CD4-positive, alpha-beta T cell (primary cell): Measurements from ENCODE around the gene PTPRT. TPM values are rescaled to one million over a fixed set of nuclear protein-coding genes. Genes with fewer than 3 reads are reported as not detected.

Experiments used
- ATAC-seq: fragments of 200-7000 bp; cut with Tn5 transposase; one replicate; pipeline ENCODE4 v1.10.0; 2022; ENCODE audit warnings: mild to moderate bottlenecking; ENCODE audit not compliant: poor library complexity
- CTCF ChIA-PET: fragments of 350-600 bp; sonication (Branson Sonifier 250); formaldehyde crosslinking; loops from one replicate; lab custom pipeline; 2021; ENCODE audit warnings: antibody characterized with exemption, inconsistent platforms; lab: Charles Lee
- POLR2A ChIA-PET: fragments of 350-600 bp; sonication (Branson Sonifier 250); formaldehyde crosslinking; loops from one replicate; lab custom pipeline; 2021; ENCODE audit warnings: antibody characterized with exemption, inconsistent platforms; lab: Charles Lee
- DNase-seq, 14 experiments: peaks; one replicate each; pipeline ENCODE4 v3.0.0-alpha.2; 2013 to 2020; ENCODE audit warnings: mixed read lengths in 2 of 14
- H3K27ac ChIP-seq, 2 donors: one replicate each; pipeline versions ENCODE4 v1.5.1 to v1.7.0; 2013; ENCODE audit warnings: low read length in 2 of 2, low read depth in 1 of 2, mild to moderate bottlenecking in 1 of 2
- H3K27me3 ChIP-seq, 2 experiments: 1 replicate in 1 of 2; 2 replicates in 1 of 2; pipeline versions ENCODE4 v1.6.1 to v1.7.0; 2013; ENCODE audit warnings: low read length in 2 of 2, control low read depth in 1 of 2, mild to moderate bottlenecking in 1 of 2, moderate library complexity in 1 of 2; ENCODE audit not compliant: insufficient read depth in 2 of 2, control insufficient read depth in 1 of 2
- H3K36me3 ChIP-seq: one replicate; pipeline ENCODE4 v1.6.1; 2013; ENCODE audit warnings: low read length, control low read depth; ENCODE audit not compliant: insufficient read depth
- H3K4me1 ChIP-seq: one replicate; pipeline ENCODE4 v1.6.1; 2013; ENCODE audit warnings: low read length, control low read depth; ENCODE audit not compliant: insufficient read depth
- H3K4me3 ChIP-seq: one replicate; pipeline ENCODE4 v1.5.1; 2013; ENCODE audit warnings: mild to moderate bottlenecking, low read length, moderate library complexity
- H3K9me3 ChIP-seq, 2 experiments: 1 replicate in 1 of 2; 2 replicates in 1 of 2; pipeline versions ENCODE4 v1.6.1 to v1.7.0; 2013; ENCODE audit warnings: low read length in 2 of 2, mild to moderate bottlenecking in 2 of 2, control low read depth in 1 of 2, moderate library complexity in 1 of 2; ENCODE audit not compliant: control insufficient read depth in 1 of 2, insufficient read depth in 1 of 2
- H3K27ac Mint-ChIP-seq: one replicate; pipeline ENCODE4 v1.8.0; 2020; ENCODE audit warnings: mixed read lengths
- H3K27me3 Mint-ChIP-seq: one replicate; pipeline ENCODE4 v1.8.0; 2021; ENCODE audit warnings: mixed read lengths
- H3K36me3 Mint-ChIP-seq: one replicate; pipeline ENCODE4 v1.8.0; 2021; ENCODE audit warnings: low read depth, mixed read lengths
- H3K4me1 Mint-ChIP-seq: one replicate; pipeline ENCODE4 v1.8.0; 2021; ENCODE audit warnings: low read depth, mixed read lengths
- H3K4me3 Mint-ChIP-seq: one replicate; pipeline ENCODE4 v1.8.0; 2020; ENCODE audit warnings: mild to moderate bottlenecking, mixed read lengths
- H3K9me3 Mint-ChIP-seq: one replicate; pipeline ENCODE4 v1.8.0; 2020; ENCODE audit warnings: mixed read lengths
- CTCF ChIP-seq: fragments of 200-600 bp; IDR thresholded peaks from one replicate; pipeline ENCODE4 v1.8.0; 2022; ENCODE audit warnings: antibody characterized with exemption, mild to moderate bottlenecking
- intact Hi-C, 2 experiments: fragments of 100-400 bp; cut with DNase I in 1 of 2; cut with micrococcal nuclease in 1 of 2; formaldehyde crosslinking; loops; one replicate each; pipeline versions ENCODE4 v1.15.1 to v1.9.0; 2023 to 2025; cut with DNase I, micrococcal nuclease
- total RNA-seq, 174 experiments: library from RNA in 2 of 174; stranded (reverse) in 2 of 174; gene quantifications; one replicate each; pipeline ENCODE4 v1.2.3 and lab custom pipeline; 2021 to 2026

PTPRT gene
- total RNA-seq, 2 experiments from 2014 or later: not detected

- H3K9me3 Mint-ChIP-seq: peaks cover 5% of the 10 kb centered on the region
These were observed 145.8 kb downstream of the PTPRT start for GRCh38 chr20:43043887-43044286.

GRCh38 chr20:43040427-43040826 lies 149.3 kb downstream of the PTPRT start:
- H3K27me3 ChIP-seq: peaks cover 0 to 2% of the 10 kb centered on the region in 2 experiments
- no peaks in the 10 kb centered on the region for H3K4me1 ChIP-seq
- POLR2A ChIA-PET: no interaction called here
- Mint-ChIP-seq H3K27me3 (no peaks in the 10 kb centered on the region), H3K27ac (no peak overlapping the region), H3K4me3 (no peak overlapping the region), H3K9me3 (peaks cover 2% of the 10 kb centered on the region), H3K4me1 (no peaks in the 10 kb centered on the region), H3K36me3 (no peaks in the 10 kb centered on the region)
- CTCF ChIA-PET: no interaction called here
- ATAC-seq (no peak), DNase-seq (no peak)
- H3K9me3 ChIP-seq: peaks cover 0 to 7% of the 10 kb centered on the region in 2 experiments
- no peak overlapping the region for H3K4me3 ChIP-seq
- TF ChIP-seq CTCF: no peak
- intact Hi-C loops: no loop called here
- no peak overlapping the region for H3K27ac ChIP-seq
- no peaks in the 10 kb centered on the region for H3K36me3 ChIP-seq

More at GRCh38 chr20:43043887-43044286, 145.8 kb downstream of the PTPRT start:
- H3K27ac ChIP-seq: no peak overlapping the region
- no peak for TF ChIP-seq CTCF
- H3K36me3 Mint-ChIP-seq: no peaks in the 10 kb centered on the region
- POLR2A ChIA-PET: no interaction called here
- DNase-seq: no peak
- peaks cover 0 to 2% of the 10 kb centered on the region in 2 experiments for H3K27me3 ChIP-seq
- CTCF ChIA-PET: no interaction called here
- H3K4me3 ChIP-seq: no peak overlapping the region
- intact Hi-C loops: no loop called here
- peaks cover 0 to 21% of the 10 kb centered on the region in 2 experiments for H3K9me3 ChIP-seq
- peaks cover 7% of the 10 kb centered on the region for H3K27me3 Mint-ChIP-seq
- no peaks in the 10 kb centered on the region for H3K4me1 ChIP-seq
- no peaks in the 10 kb centered on the region for H3K36me3 ChIP-seq
- no peak overlapping the region for H3K27ac Mint-ChIP-seq
- ATAC-seq: no peak
- H3K4me3 Mint-ChIP-seq: no peak overlapping the region
- no peaks in the 10 kb centered on the region for H3K4me1 Mint-ChIP-seq

GRCh38 chr20:43037605-43038309 lies 151.9 kb downstream of the PTPRT start:
- Histone ChIP-seq H3K4me1 (no peaks in the 10 kb centered on the region), H3K4me3 (no peak overlapping the region), H3K27me3 (peaks cover 0 to 2% of the 10 kb centered on the region in 2 experiments), H3K27ac (no peak overlapping the region), H3K9me3 (peaks cover 0 to 3% of the 10 kb centered on the region in 2 experiments), H3K36me3 (no peaks in the 10 kb centered on the region)
- Mint-ChIP-seq H3K4me3 (no peak overlapping the region), H3K9me3 (peaks cover 2% of the 10 kb centered on the region), H3K27ac (no peak overlapping the region), H3K27me3 (no peaks in the 10 kb centered on the region), H3K4me1 (no peaks in the 10 kb centered on the region), H3K36me3 (no peaks in the 10 kb centered on the region)
- ChIA-PET POLR2A (no interaction called here), CTCF (no interaction called here)
- intact Hi-C loops: no loop called here
- no peak for DNase-seq
- no peak for TF ChIP-seq CTCF
- ATAC-seq: no peak
